GM12878 (cell line): ENCODE measurements around the gene CD164L2. TPM values are rescaled to one million over a fixed set of nuclear protein-coding genes. Genes with fewer than 3 reads are reported as not detected.

ENCODE experiments used
- ATAC-seq: fragments of 200-7000 bp; cut with Tn5 transposase; 3 replicates; pipeline ENCODE4 v1.9.1; 2020; ENCODE audit warnings: mild to moderate bottlenecking, moderate library complexity
- BruUV-seq: library from RNA; stranded (reverse); fragments of 400-500 nt; replicated peaks from 2 replicates; lab custom pipeline; 2021; lab: Mats Ljungman, UMichigan
- CTCF ChIA-PET: fragments of 300-600 bp; sonication (Branson Sonifier 250); formaldehyde crosslinking; extraction: SDS; loops from one replicate; lab custom pipeline; 2021; ENCODE audit warnings: inconsistent platforms; lab: Yijun Ruan, JAX
- POLR2A ChIA-PET: fragments of 350-600 bp; formaldehyde crosslinking; extraction: SDS; loops from one replicate; lab custom pipeline; 2021; ENCODE audit warnings: inconsistent platforms; lab: Charles Lee
- RAD21 ChIA-PET: fragments of 300-600 bp; sonication (Branson Sonifier 250); formaldehyde crosslinking; loops from one replicate; lab custom pipeline; 2023; ENCODE audit warnings: antibody characterized with exemption; ENCODE audit not compliant: unreplicated experiment; lab: Charles Lee
- SMC1A ChIA-PET: fragments of 300-600 bp; sonication (Branson Sonifier 250); formaldehyde crosslinking; loops from one replicate; lab custom pipeline; 2023; ENCODE audit not compliant: unreplicated experiment, uncharacterized antibody; lab: Charles Lee
- DNase-seq: peaks from one replicate; pipeline ENCODE4 v3.0.0-alpha.2; 2011; ENCODE audit warnings: low read depth, low spot score
- FAIRE-seq: peaks from 3 replicates; lab custom pipeline; 2011; peaks lifted over from hg19 to GRCh38; lab: Jason Lieb, UNC
- H2AFZ ChIP-seq: 2 replicates; pipeline ENCODE4 v1.6.0; 2011; ENCODE audit warnings: low read depth, low read length, control low read depth; ENCODE audit not compliant: control insufficient read depth
- H3K27ac ChIP-seq: 2 replicates; pipeline ENCODE4 v1.5.1; 2011; ENCODE audit warnings: control low read depth; ENCODE audit not compliant: control insufficient read depth, insufficient read depth
- H3K27me3 ChIP-seq, 2 experiments: replicated peaks in 1 of 2; 2 replicates each; pipeline versions ENCODE4 v1.6.0 to v1.6.1; 2011; ENCODE audit warnings: low read length in 1 of 2; ENCODE audit not compliant: control insufficient read depth in 2 of 2, insufficient read depth in 2 of 2
- H3K36me3 ChIP-seq, 2 experiments: 2 replicates each; pipeline ENCODE4 v1.5.1; 2011; ENCODE audit warnings: low read length in 1 of 2; ENCODE audit not compliant: control insufficient read depth in 2 of 2, insufficient read depth in 2 of 2
- H3K4me1 ChIP-seq: 2 replicates; pipeline ENCODE4 v1.6.1; 2011; ENCODE audit warnings: mild to moderate bottlenecking, low read length, moderate library complexity, mixed read lengths; ENCODE audit not compliant: control insufficient read depth, insufficient read depth
- H3K4me2 ChIP-seq: 2 replicates; pipeline ENCODE4 v1.6.0; 2011; ENCODE audit warnings: control low read depth; ENCODE audit not compliant: control insufficient read depth, insufficient read depth
- H3K4me3 ChIP-seq: fragments of 200-600 bp; sonication (generic); 2 replicates; pipeline ENCODE4 v1.5.1; 2016
- H3K79me2 ChIP-seq: 2 replicates; pipeline ENCODE4 v1.6.0; 2011; ENCODE audit warnings: low read length; ENCODE audit not compliant: control insufficient read depth, insufficient read depth
- H3K9ac ChIP-seq: 2 replicates; pipeline ENCODE4 v1.8.0; 2011; ENCODE audit warnings: low read length, control low read depth, mixed read lengths; ENCODE audit not compliant: control insufficient read depth, insufficient read depth
- H3K9me3 ChIP-seq: replicated peaks from 3 replicates; pipeline ENCODE4 v1.5.1; 2011; ENCODE audit warnings: mild to moderate bottlenecking, low read length; ENCODE audit not compliant: control insufficient read depth, insufficient read depth
- H4K20me1 ChIP-seq: 2 replicates; pipeline ENCODE4 v1.6.0; 2011; ENCODE audit not compliant: control insufficient read depth, insufficient read depth
- ASH2L ChIP-seq: fragments of 300-600, 200-600 bp; sonication (generic); IDR thresholded peaks from 2 replicates; pipeline ENCODE4 v1.6.1; 2017; ENCODE audit warnings: low read depth, mild to moderate bottlenecking, borderline replicate concordance
- CHD1 ChIP-seq: IDR thresholded peaks from 2 replicates; pipeline ENCODE4 v1.6.1; 2012; ENCODE audit warnings: low read depth, low read length, improper control_type of control experiment
- CREB1 ChIP-seq: IDR thresholded peaks from 2 replicates; pipeline ENCODE4 v1.6.1; 2012; ENCODE audit warnings: low read depth, mild to moderate bottlenecking, inconsistent platforms
- EGR1 ChIP-seq, 2 experiments: IDR thresholded peaks; 1 replicate in 1 of 2; 2 replicates in 1 of 2; pipeline ENCODE4 v1.6.1; 2011 to 2012; ENCODE audit warnings: low read depth in 2 of 2, low read length in 2 of 2, borderline replicate concordance in 1 of 2, mild to moderate bottlenecking in 1 of 2, moderate library complexity in 1 of 2
- FOS ChIP-seq: IDR thresholded peaks from 3 replicates; pipeline ENCODE4 v1.6.1; 2011; ENCODE audit warnings: borderline replicate concordance; ENCODE audit not compliant: insufficient read length; ENCODE audit errors: extremely low read depth
- MAX ChIP-seq: IDR thresholded peaks from 2 replicates; pipeline ENCODE4 v1.6.1; 2012; ENCODE audit warnings: low read depth, low read length, improper control_type of control experiment
- PAX5 ChIP-seq: IDR thresholded peaks from 2 replicates; pipeline ENCODE4 v1.6.1; 2011; ENCODE audit warnings: low read depth, low read length, borderline replicate concordance
- ZNF274 ChIP-seq: IDR thresholded peaks from one replicate; pipeline ENCODE4 v1.8.0; 2011; ENCODE audit not compliant: insufficient read length, insufficient read depth
- ZSCAN29 ChIP-seq: fragments of 450-650 bp; IDR thresholded peaks from 2 replicates; pipeline ENCODE4 v1.6.1; 2017; ENCODE audit warnings: mild to moderate bottlenecking, moderate library complexity
- WGBS: methylation state at CpG from one replicate; pipeline ENCODE4 v1.1.6; 2016; ENCODE audit warnings: low lambda C conversion rate; ENCODE audit not compliant: insufficient replicate concordance, insufficient coverage; ENCODE audit errors: missing lambda C conversion rate; 5-methylcytosine and 5-hydroxymethylcytosine counted together
- in situ Hi-C: fragments of 300-500 bp; cut with MboI; formaldehyde crosslinking; loops from 9 replicates; pipeline ENCODE4 v1.14.3; 2018; ENCODE audit warnings: mixed read lengths
- intact Hi-C: fragments of 100-400 bp; cut with micrococcal nuclease; formaldehyde crosslinking; loops from one replicate; pipeline ENCODE4 v1.14.2; 2022; ENCODE audit not compliant: unreplicated experiment
- polyA plus RNA-seq, 11 experiments: library from polyadenylated mRNA; depleted of rRNA in 4 of 11; unstranded in 6 of 11; stranded (reverse) in 5 of 11; fragments of >200 nt; fragmentation: Nextera tagmentation in 4 of 11; fragmentation: Illumina TruSeq in 1 of 11; extraction: Ambion mirVana in 4 of 11; extraction: Trizol in 1 of 11; gene quantifications; 1 replicate in 1 of 11; 2 replicates in 10 of 11; pipeline versions ENCODE4 v1.2.1 to v1.2.3, GENCODE V29; 2011 to 2016; ENCODE audit warnings: inconsistent platforms in 2 of 11, missing spikeins in 2 of 11, low read depth in 1 of 11
- total RNA-seq, 4 experiments: library from RNA; depleted of rRNA in 3 of 4; stranded (reverse); fragments of >200 nt in 3 of 4; fragmentation: Illumina TruSeq in 1 of 4; extraction: Trizol in 1 of 4; gene quantifications; 2 replicates each; pipeline versions ENCODE4 v1.2.1 to v1.2.3, GENCODE V29; 2013 to 2021

The CD164L2 gene
- total and polyA plus RNA-seq, 10 of the 15 experiments (the other 5 are each of a cell fraction or from before 2014, with no cell fraction given) = not detected

GRCh38 chr1:27380766-27381733 lies 2.1 kb downstream of the CD164L2 start (continued):
- no peak for TF ChIP-seq ASH2L
- no peak for TF ChIP-seq PAX5

DNA sequence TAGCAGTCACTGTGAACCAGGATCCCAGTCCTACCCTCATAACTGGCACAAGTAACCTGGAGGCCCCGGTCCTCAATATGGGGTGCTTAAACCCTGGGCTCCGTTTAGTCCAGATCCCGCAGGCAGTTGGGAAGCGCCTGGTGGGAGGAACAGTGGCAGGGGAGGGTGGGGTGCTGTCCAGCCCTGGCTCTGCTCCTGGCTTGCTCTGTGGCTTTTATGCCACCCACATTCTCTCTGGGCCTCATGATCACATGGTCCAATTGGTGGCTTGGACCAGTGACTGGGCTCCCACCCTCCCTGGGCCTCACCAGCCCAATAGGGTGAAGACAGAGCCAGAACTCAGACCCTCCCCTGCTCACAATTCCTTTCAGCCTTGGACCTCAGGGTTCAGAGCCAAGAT lies 2.9 kb downstream of the CD164L2 start:
- no peak for DNase-seq
- BruUV-seq = no TSS peak
- ATAC-seq = no peak; the same call in 2 of the 3 replicates
- Histone ChIP-seq H3K9ac (no peak overlapping the region), H3K4me2 (no peak overlapping the region), H3K27ac (no peak overlapping the region), H3K79me2 (no peaks in the 10 kb centered on the region), H3K4me1 (no peaks in the 10 kb centered on the region; the same call in 1 of the 2 replicates), H3K4me3 (no peak overlapping the region), H2AFZ (no peak overlapping the region), H4K20me1 (no peaks in the 10 kb centered on the region), H3K27me3 (peaks cover 0 to 2% of the 10 kb centered on the region in 2 experiments; a peak in 2 of 4 replicates)
- in situ Hi-C loops (no loop called here), intact Hi-C loops (no loop called here)
- ChIA-PET CTCF (interaction anchor here (1.2 to 1.9 kb wide), 2 partner anchors 10 to 11 kb away, joined by 3 to 5 read pairs; no protein-coding TSS in a partner anchor), POLR2A (no interaction called here), RAD21 (no interaction called here), SMC1A (no interaction called here)
- WGBS = 37% methylated on average over 4 of the region's 4 CpGs
- no peak for FAIRE-seq
- no peak for TF ChIP-seq CHD1
- TF ChIP-seq CREB1 = no peak
- no peak for TF ChIP-seq FOS
- no peak for TF ChIP-seq ZNF274
- no peak for TF ChIP-seq MAX
- TF ChIP-seq EGR1 (IDR thresholded peaks at IDR 0.05; ENCODE audit: borderline replicate concordance in 1 of 2, low read depth in 2 of 2, low read length in 2 of 2) = no peak
- TF ChIP-seq ZSCAN29 = no peak
- TF ChIP-seq, all 136 proteins: peak for 0
- H3K9me3 ChIP-seq = no peaks in the 10 kb centered on the region
- H3K36me3 ChIP-seq = no peaks in the 10 kb centered on the region
